H1 (cell line): Measurements from ENCODE around the gene HEXIM1. TPM values are rescaled to one million over a fixed set of nuclear protein-coding genes. Genes with fewer than 3 reads are reported as not detected.

Experiments used
- CTCF ChIA-PET: fragments of 300-600 bp; sonication (Branson Sonifier 250); formaldehyde crosslinking; loops from one replicate; lab custom pipeline; 2021; ENCODE audit not compliant: partially characterized antibody; lab: Charles Lee
- POLR2A ChIA-PET: fragments of 300-600 bp; sonication (Branson Sonifier 250); formaldehyde crosslinking; loops from one replicate; lab custom pipeline; 2021; ENCODE audit warnings: inconsistent platforms; ENCODE audit not compliant: partially characterized antibody; lab: Charles Lee
- DNase-seq, 2 experiments: peaks; one replicate each; pipeline versions ENCODE4 v3.0.0 to v3.0.0-alpha.2; 2010 to 2022; ENCODE audit warnings: low spot score in 2 of 2, low read depth in 1 of 2, mixed read lengths in 1 of 2
- FAIRE-seq: peaks from 2 replicates; lab custom pipeline; 2011; peaks lifted over from hg19 to GRCh38; lab: Jason Lieb, UNC
- H2AFZ ChIP-seq: 2 replicates; pipeline ENCODE4 v1.8.1; 2012; ENCODE audit warnings: low read length, inconsistent platforms
- H2AK5ac ChIP-seq: 2 replicates; pipeline ENCODE4 v1.6.1; 2013; ENCODE audit warnings: low read depth, low read length
- H2BK120ac ChIP-seq: replicated peaks from 2 replicates; pipeline ENCODE3; 2013; ENCODE audit warnings: low read depth, low read length, inconsistent platforms
- H2BK12ac ChIP-seq: 2 replicates; pipeline ENCODE4 v1.6.1; 2013; ENCODE audit warnings: low read depth, low read length
- H2BK15ac ChIP-seq: 2 replicates; pipeline ENCODE4 v1.6.1; 2013; ENCODE audit warnings: low read length
- H2BK20ac ChIP-seq: 2 replicates; pipeline ENCODE4 v1.6.1; 2013; ENCODE audit warnings: low read length
- H2BK5ac ChIP-seq: 2 replicates; pipeline ENCODE4 v1.6.1; 2013; ENCODE audit warnings: low read depth, low read length
- H3K14ac ChIP-seq: 2 replicates; pipeline ENCODE4 v1.6.1; 2013; ENCODE audit warnings: inconsistent platforms; ENCODE audit not compliant: insufficient read length
- H3K18ac ChIP-seq: 2 replicates; pipeline ENCODE4 v1.6.1; 2013; ENCODE audit warnings: low read length; ENCODE audit errors: extremely low read depth
- H3K23ac ChIP-seq: 2 replicates; pipeline ENCODE4 v1.6.1; 2013; ENCODE audit warnings: inconsistent platforms; ENCODE audit not compliant: insufficient read length
- H3K23me2 ChIP-seq: 2 replicates; pipeline ENCODE4 v1.6.1; 2013; ENCODE audit warnings: low read depth, low read length
- H3K27ac ChIP-seq: 2 replicates; pipeline ENCODE4 v1.6.1; 2011; ENCODE audit warnings: low read depth, low read length, inconsistent platforms
- H3K27me3 ChIP-seq, 4 experiments: replicated peaks in 1 of 4; 1 replicate in 1 of 4; 2 replicates in 3 of 4; pipeline versions ENCODE4 v1.6.1 to v1.8.1; 2011 to 2013; ENCODE audit warnings: low read length in 3 of 4, mild to moderate bottlenecking in 3 of 4, inconsistent platforms in 2 of 4, mixed read lengths in 2 of 4, moderate library complexity in 1 of 4; ENCODE audit not compliant: control insufficient read depth in 3 of 4, insufficient read depth in 3 of 4; ENCODE audit errors: extremely low read depth in 1 of 4
- H3K36me3 ChIP-seq, 4 experiments: 2 replicates each; pipeline versions ENCODE4 v1.6.1 to v1.8.1; 2011 to 2013; ENCODE audit warnings: mild to moderate bottlenecking in 4 of 4, low read length in 3 of 4, moderate library complexity in 2 of 4, control low read depth in 1 of 4, inconsistent platforms in 1 of 4; ENCODE audit not compliant: insufficient read depth in 4 of 4, control insufficient read depth in 2 of 4
- H3K4ac ChIP-seq: replicated peaks from 2 replicates; pipeline ENCODE3; 2013; ENCODE audit warnings: low read length, low read depth, mixed read lengths, inconsistent platforms; ENCODE audit not compliant: insufficient read length
- H3K4me1 ChIP-seq, 4 experiments: replicated peaks in 1 of 4; 1 replicate in 1 of 4; 2 replicates in 3 of 4; pipeline versions ENCODE4 v1.6.1 to v1.8.1; 2011 to 2013; ENCODE audit warnings: low read length in 3 of 4, inconsistent platforms in 2 of 4, mixed read lengths in 1 of 4; ENCODE audit not compliant: insufficient read depth in 4 of 4, control insufficient read depth in 3 of 4
- H3K4me2 ChIP-seq, 2 experiments: 2 replicates each; pipeline versions ENCODE4 v1.6.1 to v1.8.1; 2011 to 2013; ENCODE audit warnings: low read depth in 2 of 2, low read length in 2 of 2, control low read depth in 1 of 2, inconsistent platforms in 1 of 2, mild to moderate bottlenecking in 1 of 2; ENCODE audit not compliant: insufficient read depth in 1 of 2
- H3K4me3 ChIP-seq, 4 experiments: fragments of 200-600, 300-600 bp in 1 of 4; sonication (generic), shearing (Covaris generic), sonication (Bioruptor Twin) in 1 of 4; 2 replicates each; pipeline versions ENCODE4 v1.5.1 to v1.8.1; 2011 to 2016; ENCODE audit warnings: low read length in 4 of 4, low read depth in 3 of 4, control low read depth in 2 of 4, inconsistent platforms in 2 of 4, mild to moderate bottlenecking in 2 of 4, mixed read lengths in 1 of 4, moderate library complexity in 1 of 4; ENCODE audit not compliant: insufficient read depth in 2 of 4; ENCODE audit errors: extremely low read depth in 1 of 4
- H3K56ac ChIP-seq: replicated peaks from 2 replicates; pipeline ENCODE3; 2013; ENCODE audit warnings: low read depth, mild to moderate bottlenecking, mixed read lengths, low read length, inconsistent platforms; ENCODE audit not compliant: insufficient read length
- H3K79me1 ChIP-seq: 2 replicates; pipeline ENCODE4 v1.6.1; 2013; ENCODE audit warnings: low read depth, low read length, control low read depth
- H3K79me2 ChIP-seq, 2 experiments: 2 replicates each; pipeline versions ENCODE4 v1.6.1 to v1.8.1; 2012 to 2013; ENCODE audit warnings: low read length in 2 of 2, mild to moderate bottlenecking in 2 of 2, inconsistent platforms in 1 of 2; ENCODE audit not compliant: insufficient read depth in 2 of 2, control insufficient read depth in 1 of 2
- H3K9ac ChIP-seq, 4 experiments: replicated peaks in 1 of 4; 1 replicate in 1 of 4; 2 replicates in 3 of 4; pipeline versions ENCODE4 v1.6.1 to v1.8.1; 2011 to 2013; ENCODE audit warnings: low read depth in 3 of 4, low read length in 3 of 4, control low read depth in 2 of 4, mild to moderate bottlenecking in 2 of 4, moderate library complexity in 2 of 4, inconsistent platforms in 1 of 4; ENCODE audit errors: extremely low read depth in 1 of 4
- H3K9me3 ChIP-seq, 2 experiments: 2 replicates each; pipeline versions ENCODE4 v1.6.1 to v1.8.1; 2012 to 2013; ENCODE audit warnings: mild to moderate bottlenecking in 2 of 2, moderate library complexity in 2 of 2, control low read depth in 1 of 2, inconsistent platforms in 1 of 2, low read depth in 1 of 2, low read length in 1 of 2, mixed read lengths in 1 of 2; ENCODE audit not compliant: insufficient read depth in 2 of 2
- H4K20me1 ChIP-seq, 2 experiments: replicated peaks in 1 of 2; 2 replicates each; pipeline versions ENCODE3 to v1.8.1; 2011 to 2013; ENCODE audit warnings: inconsistent platforms in 2 of 2, low read length in 2 of 2, mild to moderate bottlenecking in 1 of 2; ENCODE audit not compliant: insufficient read depth in 2 of 2, control insufficient read depth in 1 of 2
- H4K5ac ChIP-seq: 2 replicates; pipeline ENCODE4 v1.6.1; 2013; ENCODE audit warnings: low read length, low read depth, mixed read lengths, inconsistent platforms; ENCODE audit not compliant: insufficient read length
- H4K8ac ChIP-seq: 2 replicates; pipeline ENCODE4 v1.8.0; 2013; ENCODE audit warnings: mild to moderate bottlenecking, moderate library complexity, low read length, inconsistent platforms; ENCODE audit not compliant: insufficient read depth; ENCODE audit errors: extremely low read depth
- H4K91ac ChIP-seq: replicated peaks from 2 replicates; pipeline ENCODE3; 2013; ENCODE audit warnings: low read length, mixed read lengths, inconsistent platforms; ENCODE audit not compliant: insufficient read length
- BCL11A ChIP-seq, 2 experiments: IDR thresholded peaks; one replicate each; pipeline ENCODE4 v1.6.1; 2011; ENCODE audit warnings: low read depth in 2 of 2, low read length in 2 of 2, mild to moderate bottlenecking in 2 of 2
- CREB1 ChIP-seq: IDR thresholded peaks from 2 replicates; pipeline ENCODE4 v1.6.1; 2012; ENCODE audit warnings: inconsistent platforms
- HDAC6 ChIP-seq: IDR thresholded peaks from one replicate; pipeline ENCODE4 v1.7.1; 2012; ENCODE audit warnings: low read depth, mild to moderate bottlenecking, inconsistent platforms, low read length, moderate library complexity
- KDM1A ChIP-seq: fragments of 200-600, 300-600 bp; sonication (generic); IDR thresholded peaks from 2 replicates; pipeline ENCODE4 v1.7.1; 2016; ENCODE audit warnings: mild to moderate bottlenecking, low read length, borderline replicate concordance
- KDM4A ChIP-seq: IDR thresholded peaks from one replicate; pipeline ENCODE4 v1.7.1; 2012; ENCODE audit warnings: low read depth, mild to moderate bottlenecking, moderate library complexity, low read length, inconsistent platforms; ENCODE audit not compliant: severe bottlenecking
- MAFK ChIP-seq: IDR thresholded peaks from 2 replicates; pipeline ENCODE4 v1.6.1; 2012; ENCODE audit warnings: low read depth, mild to moderate bottlenecking, improper control_type of control experiment, low read length
- PHF8 ChIP-seq: fragments of 200-600 bp; sonication (generic); conservative IDR thresholded peaks from 2 replicates; pipeline ENCODE4 v1.7.1; 2012; ENCODE audit warnings: low read depth, mild to moderate bottlenecking, inconsistent platforms, low read length, moderate library complexity
- POLR2A ChIP-seq, 2 experiments: IDR thresholded peaks; 1 replicate in 1 of 2; 2 replicates in 1 of 2; pipeline ENCODE4 v1.6.1; 2011; ENCODE audit warnings: low read depth in 2 of 2, low read length in 2 of 2, mild to moderate bottlenecking in 2 of 2; ENCODE audit errors: control extremely low read depth in 1 of 2
- POLR2AphosphoS5 ChIP-seq: IDR thresholded peaks from 2 replicates; pipeline ENCODE4 v1.6.1; 2011; ENCODE audit warnings: low read depth, low read length
- SP1 ChIP-seq: IDR thresholded peaks from 2 replicates; pipeline ENCODE4 v1.6.1; 2011; ENCODE audit warnings: low read depth, low read length
- SP4 ChIP-seq: IDR thresholded peaks from 2 replicates; pipeline ENCODE4 v1.6.1; 2012; ENCODE audit warnings: low read length, inconsistent platforms
- WGBS, 2 experiments: shearing (Covaris generic) in 1 of 2; methylation state at CpG; one replicate each; pipeline versions ENCODE4 v1.1.6 to v1.1.7; 2013 to 2015; ENCODE audit warnings: low lambda C conversion rate in 2 of 2, mixed read lengths in 2 of 2, inconsistent platforms in 1 of 2, low coverage in 1 of 2, missing lambda C conversion rate in 1 of 2; ENCODE audit not compliant: insufficient replicate concordance in 2 of 2, insufficient coverage in 1 of 2, insufficient read length in 1 of 2; ENCODE audit errors: extremely low coverage in 1 of 2, missing lambda C conversion rate in 1 of 2; 5-methylcytosine and 5-hydroxymethylcytosine counted together
- polyA plus RNA-seq, 7 experiments: library from polyadenylated mRNA; depleted of rRNA in 3 of 7; stranded (reverse) in 5 of 7; unstranded in 2 of 7; fragments of >200 nt in 5 of 7; fragments of 200-250 nt in 2 of 7; gene quantifications; 1 replicate in 5 of 7; 2 replicates in 1 of 7; 4 replicates in 1 of 7; pipeline versions ENCODE4 v1.2.1 to v1.2.3, GENCODE V29; 2011 to 2013; ENCODE audit warnings: missing spikeins in 2 of 7, mixed read lengths in 2 of 7
- total RNA-seq: library from RNA; stranded (reverse); fragmentation: NEBNext Ultra II Directional; extraction: Animal tissue kit (Norgen Biotek cat#: 25700); gene quantifications from 2 replicates; pipeline ENCODE4 v1.2.1, GENCODE V29; 2021

HEXIM1 gene
- total and polyA plus RNA-seq, 2 of the 8 experiments (the other 6 are each of a cell fraction or from before 2014, with no cell fraction given): 9.1 to 38.3 TPM

DNA sequence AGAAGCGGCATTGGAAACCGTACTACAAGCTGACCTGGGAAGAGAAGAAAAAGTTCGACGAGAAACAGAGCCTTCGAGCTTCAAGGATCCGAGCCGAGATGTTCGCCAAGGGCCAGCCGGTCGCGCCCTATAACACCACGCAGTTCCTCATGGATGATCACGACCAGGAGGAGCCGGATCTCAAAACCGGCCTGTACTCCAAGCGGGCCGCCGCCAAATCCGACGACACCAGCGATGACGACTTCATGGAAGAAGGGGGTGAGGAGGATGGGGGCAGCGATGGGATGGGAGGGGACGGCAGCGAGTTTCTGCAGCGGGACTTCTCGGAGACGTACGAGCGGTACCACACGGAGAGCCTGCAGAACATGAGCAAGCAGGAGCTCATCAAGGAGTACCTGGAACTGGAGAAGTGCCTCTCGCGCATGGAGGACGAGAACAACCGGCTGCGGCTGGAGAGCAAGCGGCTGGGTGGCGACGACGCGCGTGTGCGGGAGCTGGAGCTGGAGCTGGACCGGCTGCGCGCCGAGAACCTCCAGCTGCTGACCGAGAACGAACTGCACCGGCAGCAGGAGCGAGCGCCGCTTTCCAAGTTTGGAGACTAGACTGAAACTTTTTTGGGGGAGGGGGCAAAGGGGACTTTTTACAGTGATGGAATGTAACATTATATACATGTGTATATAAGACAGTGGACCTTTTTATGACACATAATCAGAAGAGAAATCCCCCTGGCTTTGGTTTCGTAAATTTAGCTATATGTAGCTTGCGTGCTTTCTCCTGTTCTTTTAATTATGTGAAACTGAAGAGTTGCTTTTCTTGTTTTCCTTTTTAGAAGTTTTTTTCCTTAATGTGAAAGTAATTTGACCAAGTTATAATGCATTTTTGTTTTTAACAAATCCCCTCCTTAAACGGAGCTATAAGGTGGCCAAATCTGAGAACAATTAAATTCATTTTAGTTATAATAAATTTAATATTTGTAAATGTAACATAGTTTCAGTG is 1.7 kb downstream of the HEXIM1 start:
- Histone ChIP-seq H3K18ac (peak overlapping the region; percentile 78; the same call in 1 of the 2 replicates), H3K14ac (no peak overlapping the region), H3K4me1 (peaks cover 3 to 11% (median 8%) of the 10 kb centered on the region in 4 experiments), H3K36me3 (no peaks in the 10 kb centered on the region), H3K27ac (no peak overlapping the region), H3K23me2 (peaks cover 12% of the 10 kb centered on the region), H4K20me1 (peaks cover 5 to 10% of the 10 kb centered on the region in 2 experiments), H2AFZ (no peak overlapping the region), H3K23ac (no peak overlapping the region), H4K8ac (peak overlapping the region; percentile 94), H4K5ac (no peak overlapping the region), H2AK5ac (no peak overlapping the region), H3K79me2 (peaks cover 0 to 26% of the 10 kb centered on the region in 2 experiments; a peak in 2 of 4 replicates), H3K9ac (peak overlapping the region; percentile 67 to 83 (median 76)), H3K27me3 (no peaks in the 10 kb centered on the region), H3K79me1 (peaks cover 3% of the 10 kb centered on the region; the same call in 1 of the 2 replicates), H2BK5ac (0 out of 2 replicates have a peak overlapping the region, but pooled peaks have one; percentile 44), H2BK20ac (no peak overlapping the region), H3K4me2 (peak overlapping the region; percentile 70 to 86), H3K9me3 (no peaks in the 10 kb centered on the region), H2BK120ac (no peak overlapping the region), H3K4me3 (peak overlapping the region; percentile 77 to 93 (median 88)), H3K56ac (peak overlapping the region; percentile 54), H3K4ac (peak overlapping the region; percentile 54), H2BK15ac (peak overlapping the region; percentile 98; the same call in 1 of the 2 replicates), H4K91ac (peak overlapping the region; percentile 66), H2BK12ac (0 out of 2 replicates have a peak overlapping the region, but pooled peaks have one; percentile 39)
- FAIRE-seq (no peak), DNase-seq (no peak)
- 2% methylated on average over 46 of the region's 56 CpGs; no CpG with 5 or more reads in 1 of the 2 experiments for WGBS, 2 experiments
- POLR2A ChIA-PET: interaction anchor here (1.0 to 20.3 kb wide), 33 partner anchors 17 to 395 kb away, joined by 3 to 1076 read pairs (median 7); partner anchors contain the start of genes ACBD4, EFTUD2, FMNL1 and HEXIM2
- CTCF ChIA-PET: interaction anchor here (0.7 to 9.4 kb wide), 25 partner anchors 7 to 279 kb away, joined by 3 to 187 read pairs (median 5); partner anchors contain the start of genes ACBD4, EFTUD2, FMNL1 and HEXIM2
- TF ChIP-seq POLR2AphosphoS5 (peak; percentile 36; the same call in 1 of the 2 replicates), PHF8 (no peak), HDAC6 (no peak), SP1 (no peak), KDM1A (no peak), CREB1 (0 out of 2 replicates have a peak, but pooled peaks have one; percentile 28), BCL11A (IDR thresholded peaks at IDR 0.05; ENCODE audit: low read depth in 2 of 2, low read length in 2 of 2) (no peak), POLR2A (IDR thresholded peaks at IDR 0.05; ENCODE audit: control extremely low read depth in 1 of 2, low read depth in 2 of 2, low read length in 2 of 2) (peak in 1 of 2 experiments; percentile 27; a peak in 1 of 3 replicates), KDM4A (peak; percentile 71), MAFK (no peak), SP4 (peak; percentile 12; the same call in 1 of the 2 replicates)
